ENCODE data around the gene PMAIP1. TPM values are rescaled to one million over a fixed set of nuclear protein-coding genes. Genes with fewer than 3 reads are reported as not detected.
"Not testable (repeated sequence)": the region's sequence is repeated elsewhere in the genome, so short reads cannot be mapped to it uniquely, and the experiment has no call there.

PMAIP1 gene
- 23.6 and 24.1 TPM in 2 replicates for total RNA-seq

GRCh38 chr18:59899298-59900221 is at the start of gene PMAIP1:
PMAIP1 (plus strand) TSS chr18:59899996; CDS start chr18:59900178, 182 bp downstream.
- intact Hi-C loops (cut with micrococcal nuclease): loop anchor here (1.0 to 2.0 kb wide), 2 partner anchors 14 to 63 kb away; no protein-coding TSS in a partner anchor

GRCh38 chr18:59851784-59852399 is 47.9 kb upstream of the PMAIP1 start:
- intact Hi-C loops (cut with micrococcal nuclease): no loop called here

- intact Hi-C loops (cut with micrococcal nuclease): no loop called here
These were observed 47.2 kb upstream of the PMAIP1 start for GRCh38 chr18:59852548-59852947.

DNA sequence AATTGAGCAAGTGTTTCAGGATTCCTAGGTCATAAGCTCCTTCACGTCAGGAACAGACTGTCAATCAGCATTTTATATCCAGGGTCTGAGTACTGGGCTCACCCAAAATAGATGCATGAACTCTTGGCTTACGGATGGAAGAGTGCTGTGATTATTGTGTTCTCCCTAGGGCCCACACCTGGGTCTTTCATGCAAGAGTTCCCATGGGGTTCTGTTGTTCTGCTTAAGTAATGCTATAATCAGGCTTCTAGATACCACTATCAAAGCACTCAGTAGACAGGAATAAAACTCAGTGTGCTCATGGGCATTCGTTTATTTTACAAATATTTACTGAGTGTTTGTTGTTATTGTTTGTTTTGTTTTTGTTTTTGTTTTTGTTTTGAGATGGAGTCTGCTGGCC is 46.4 kb upstream of the PMAIP1 start:
- intact Hi-C loops (cut with micrococcal nuclease): no loop called here

GRCh38 chr18:59853988-59854387 is 45.8 kb upstream of the PMAIP1 start:
- intact Hi-C loops (cut with micrococcal nuclease): not testable (repeated sequence)

DNA sequence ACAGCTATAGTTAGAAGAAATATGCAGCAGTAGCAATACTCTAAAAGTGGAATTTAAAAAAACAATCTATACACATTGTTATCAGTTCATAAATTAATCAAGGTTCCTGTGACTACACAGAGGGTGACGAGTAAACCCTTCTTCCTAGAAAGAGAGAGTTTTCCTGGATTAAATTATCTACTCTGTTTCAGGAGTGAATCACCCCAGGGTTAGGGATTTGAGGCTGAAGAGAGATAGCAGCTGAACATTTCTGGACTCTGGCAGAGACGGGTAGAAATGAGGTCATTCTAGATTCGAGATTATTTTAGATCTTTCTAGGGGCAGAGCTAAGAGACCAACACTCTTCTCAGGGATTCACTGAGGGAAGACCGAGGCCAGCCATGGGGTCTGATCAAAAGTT is 38.8 kb upstream of the PMAIP1 start:
- intact Hi-C loops (cut with micrococcal nuclease): no loop called here

- intact Hi-C loops (cut with micrococcal nuclease): no loop called here
These were observed 37.6 kb upstream of the PMAIP1 start for GRCh38 chr18:59861963-59862819.

DNA sequence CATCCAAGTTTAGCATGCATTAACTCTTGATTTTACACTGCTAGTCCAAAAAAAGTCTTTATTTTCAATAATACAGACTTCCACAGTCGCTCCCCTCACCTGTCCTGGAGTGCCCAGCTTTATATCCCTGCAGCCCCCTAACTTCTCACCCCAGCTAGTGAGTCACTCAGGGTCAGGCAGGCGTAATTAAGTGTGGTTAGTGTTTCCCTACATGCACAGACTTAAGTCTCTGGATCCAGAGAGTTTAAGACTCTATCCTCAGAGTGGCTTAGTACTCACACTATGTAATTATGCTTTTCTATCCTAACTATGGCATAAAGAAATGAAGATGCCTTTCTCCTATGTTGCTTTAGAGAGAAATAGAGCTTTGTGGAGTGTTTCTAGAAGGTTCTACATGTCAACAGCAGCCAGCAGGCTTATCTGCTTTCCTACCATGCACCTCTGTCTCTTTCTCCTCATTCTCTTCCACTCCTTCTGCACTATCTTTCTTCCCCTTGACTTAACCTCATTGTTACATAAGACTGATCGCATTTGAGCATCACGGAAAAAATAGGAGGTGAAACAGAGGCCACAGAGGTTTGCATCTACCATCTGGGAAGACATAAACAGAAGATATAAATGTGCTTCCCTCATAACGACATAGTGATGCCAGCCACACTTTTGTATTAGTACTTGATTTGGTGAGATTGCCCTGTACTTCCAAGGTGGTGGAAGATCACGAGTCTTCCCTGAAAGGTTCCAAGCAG is 34.4 kb upstream of the PMAIP1 start:
- intact Hi-C loops (cut with micrococcal nuclease): no loop called here

DNA sequence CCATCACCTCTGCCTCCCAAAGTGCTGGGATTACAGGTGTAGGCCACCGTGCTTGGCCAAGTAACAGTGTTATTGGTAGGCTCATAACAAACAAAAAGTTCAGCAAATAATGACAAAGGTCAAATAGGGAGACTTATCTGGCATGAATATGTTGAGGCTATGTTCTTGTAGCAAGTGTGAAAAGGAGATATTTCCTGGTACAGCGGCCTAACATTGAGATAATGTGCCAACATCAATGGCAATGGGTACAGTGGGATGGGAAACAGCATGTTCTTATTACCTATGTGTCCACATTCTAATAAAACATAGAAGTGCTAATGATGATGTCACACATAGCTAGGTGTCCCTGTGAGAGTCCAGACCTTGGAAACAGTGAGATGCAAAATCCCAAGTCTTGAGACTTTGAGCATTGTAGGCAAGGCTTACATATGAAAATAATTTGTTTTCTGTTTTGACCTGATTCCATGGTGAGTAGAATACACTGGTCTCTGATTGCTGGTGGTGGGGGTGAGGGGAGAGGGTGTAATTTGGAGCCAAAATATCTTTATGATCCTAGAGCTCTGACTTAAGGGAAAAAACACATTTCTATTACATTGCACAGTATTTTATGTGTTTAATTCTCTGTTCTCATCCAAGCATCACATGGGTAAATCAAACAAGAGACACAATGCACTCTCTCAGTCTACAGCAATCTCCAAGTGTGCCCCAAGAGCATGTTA is 33.1 kb upstream of the PMAIP1 start:
- intact Hi-C loops (cut with micrococcal nuclease): no loop called here

GRCh38 chr18:59867337-59868104 is 32.3 kb upstream of the PMAIP1 start:
- intact Hi-C loops (cut with micrococcal nuclease): no loop called here

GRCh38 chr18:59870623-59871130 is 29.1 kb upstream of the PMAIP1 start:
- intact Hi-C loops (cut with micrococcal nuclease): no loop called here

- intact Hi-C loops (cut with micrococcal nuclease): no loop called here
These were observed 28.0 kb upstream of the PMAIP1 start for GRCh38 chr18:59871711-59872362.

DNA sequence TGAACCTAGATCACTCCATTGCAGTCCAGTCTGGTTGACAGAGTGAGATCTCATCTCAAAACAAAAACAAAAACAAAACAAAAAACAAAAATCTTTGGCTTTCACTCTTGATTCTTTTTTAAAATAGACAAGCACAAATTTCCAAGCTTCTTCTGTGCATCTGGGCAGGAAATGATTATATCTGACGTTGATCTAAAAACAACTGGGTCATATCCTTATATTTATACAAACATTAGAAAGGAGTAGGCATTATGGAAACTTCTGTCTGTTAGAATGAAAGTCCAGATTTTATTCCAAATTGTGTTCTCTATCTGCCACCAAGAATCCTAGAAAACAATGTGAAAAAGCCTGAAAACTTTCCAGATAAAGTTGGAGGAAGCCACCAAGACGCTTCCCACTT is 26.2 kb upstream of the PMAIP1 start:
- intact Hi-C loops (cut with micrococcal nuclease): no loop called here

DNA sequence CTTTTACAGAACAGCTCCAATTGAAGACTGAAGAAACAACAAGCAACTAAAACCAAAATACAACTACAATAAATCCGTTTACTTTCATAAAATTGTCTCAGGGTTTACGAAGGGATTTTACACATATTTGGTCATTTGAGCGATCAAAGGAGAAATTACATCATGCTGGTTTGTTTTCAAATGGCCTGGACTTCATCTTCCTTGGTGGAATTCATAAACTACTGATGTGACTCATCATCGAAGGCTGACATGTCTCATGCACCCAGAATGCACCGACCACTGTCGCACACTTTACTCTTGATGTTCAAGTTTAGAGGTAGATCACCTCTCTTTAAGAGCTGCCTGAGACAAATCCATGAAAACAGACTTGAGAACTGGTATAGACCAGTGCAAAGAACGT is 25.6 kb upstream of the PMAIP1 start:
- intact Hi-C loops (cut with micrococcal nuclease): no loop called here

- intact Hi-C loops (cut with micrococcal nuclease): no loop called here
These were observed 23.5 kb upstream of the PMAIP1 start for GRCh38 chr18:59876310-59876626.

GRCh38 chr18:59877361-59877760 is 22.4 kb upstream of the PMAIP1 start:
- intact Hi-C loops (cut with micrococcal nuclease): no loop called here

GRCh38 chr18:59878644-59879043 is 21.2 kb upstream of the PMAIP1 start:
- intact Hi-C loops (cut with micrococcal nuclease): no loop called here

- intact Hi-C loops (cut with micrococcal nuclease): no loop called here
These were observed 17.8 kb upstream of the PMAIP1 start for GRCh38 chr18:59881728-59882656.
